GM19240 (cell line): Measurements from ENCODE around the gene DZIP3.
"Not testable (repeated sequence)": the region's sequence is repeated elsewhere in the genome, so short reads cannot be mapped to it uniquely, and the experiment has no call there.

ENCODE experiments used
- DNase-seq: peaks from one replicate; pipeline ENCODE4 v3.0.0; 2011; ENCODE audit warnings: low spot score; ENCODE audit not compliant: insufficient read length

DZIP3 gene

DNA sequence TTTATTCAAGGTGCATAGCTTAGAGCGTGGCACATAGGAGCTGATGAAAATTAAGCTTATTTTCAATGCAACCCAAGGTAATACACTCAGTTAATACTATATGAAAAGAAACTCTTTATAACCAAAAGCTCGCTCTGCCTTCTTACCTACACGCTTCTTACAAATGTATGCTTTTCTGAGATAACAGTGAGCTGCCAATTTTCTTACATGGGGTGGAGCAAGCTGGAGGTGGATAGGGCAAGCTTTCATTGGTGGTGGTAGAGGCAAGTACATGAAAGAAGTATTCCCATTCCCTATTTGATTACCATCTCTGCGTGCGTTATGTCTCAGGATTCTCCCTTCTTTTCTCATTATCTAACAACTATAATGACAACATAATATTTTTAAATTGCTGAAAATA is 8.9 kb downstream of the DZIP3 start:
- DNase-seq = no peak

DNA sequence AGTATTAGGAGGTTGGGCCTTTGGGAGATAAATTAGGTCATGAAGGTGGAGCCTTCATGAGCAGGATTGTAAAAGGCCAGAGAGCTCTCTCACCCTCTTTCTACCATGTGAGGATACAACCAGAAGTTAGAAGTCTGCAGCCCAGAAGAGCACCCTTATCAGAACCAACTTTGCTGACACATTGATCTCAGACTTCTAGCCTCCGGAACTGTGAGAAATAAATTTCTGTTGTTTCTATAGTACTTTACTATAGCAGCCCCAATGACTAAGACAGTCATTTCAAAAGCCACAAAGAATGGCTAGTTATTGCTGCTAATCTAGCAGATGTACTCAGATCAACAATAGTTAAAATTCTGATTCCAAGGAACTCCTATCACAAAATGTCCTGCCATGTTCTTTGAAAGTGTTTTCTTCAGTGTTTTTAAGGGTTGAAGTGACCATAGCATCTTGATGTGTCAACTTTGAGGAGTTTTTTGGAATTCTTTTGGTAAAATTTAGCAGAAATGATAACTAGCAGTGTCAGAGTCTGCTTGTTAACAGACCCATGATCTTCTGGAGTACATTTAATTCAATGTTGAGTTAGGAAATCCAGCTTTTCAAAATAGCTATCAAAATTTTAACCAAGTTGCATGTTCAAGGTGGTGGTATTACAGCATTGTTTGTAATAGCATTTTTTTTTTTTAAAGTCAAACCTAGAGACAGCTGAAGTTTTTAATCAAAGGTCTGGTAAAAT is 10.3 kb downstream of the DZIP3 start:
- no peak for DNase-seq

DNA sequence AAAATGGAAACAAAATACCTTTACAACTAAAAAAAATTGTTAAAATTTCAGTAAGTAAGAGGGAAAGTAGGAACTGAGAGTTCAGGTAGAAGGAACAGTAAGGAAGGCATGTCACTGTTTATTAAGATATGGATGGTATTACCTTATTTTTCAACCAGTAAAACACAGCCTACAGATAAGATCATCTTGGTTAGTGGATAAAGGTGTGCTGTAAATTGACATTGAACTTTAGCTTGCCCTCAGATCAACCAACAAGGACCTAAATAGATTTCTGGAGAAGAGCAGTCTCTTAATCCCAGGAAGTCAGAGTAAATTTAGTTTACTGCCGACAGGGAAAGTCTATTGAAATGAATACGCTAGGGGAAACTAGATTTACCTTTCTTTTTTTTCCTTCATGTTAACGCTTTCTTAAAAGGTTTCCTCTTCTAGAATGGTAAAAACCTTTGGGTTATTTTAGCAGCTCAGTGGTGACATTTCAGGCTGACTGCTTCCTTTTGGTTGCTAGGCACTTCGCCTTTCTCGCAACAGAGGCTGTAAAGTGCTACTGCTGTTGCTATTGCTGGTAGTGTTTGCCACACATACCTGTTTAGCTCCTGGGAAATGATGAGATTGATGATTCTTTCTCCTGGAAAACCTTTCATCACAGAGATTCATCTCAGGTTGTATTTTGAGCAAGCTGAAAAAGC is 12.9 kb downstream of the DZIP3 start:
- DNase-seq = no peak

DNA sequence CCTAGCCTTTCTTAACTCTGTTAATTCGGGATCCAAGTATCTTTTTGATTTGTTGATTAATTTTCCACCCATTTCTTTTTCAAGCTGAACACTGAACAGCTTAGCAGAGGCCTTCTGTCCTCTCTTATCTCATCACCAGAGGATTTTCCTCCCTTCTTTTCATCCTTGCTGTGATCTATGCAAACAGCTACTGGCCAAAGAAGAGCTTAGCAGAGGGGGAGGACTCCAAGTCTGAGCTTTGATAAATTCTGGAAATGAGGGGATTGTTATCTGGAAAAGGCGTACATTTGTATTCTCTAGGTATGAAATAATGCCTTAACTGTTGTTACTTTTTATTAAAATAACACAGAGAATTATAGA is 13.4 kb downstream of the DZIP3 start:
- no peak for DNase-seq

DNA sequence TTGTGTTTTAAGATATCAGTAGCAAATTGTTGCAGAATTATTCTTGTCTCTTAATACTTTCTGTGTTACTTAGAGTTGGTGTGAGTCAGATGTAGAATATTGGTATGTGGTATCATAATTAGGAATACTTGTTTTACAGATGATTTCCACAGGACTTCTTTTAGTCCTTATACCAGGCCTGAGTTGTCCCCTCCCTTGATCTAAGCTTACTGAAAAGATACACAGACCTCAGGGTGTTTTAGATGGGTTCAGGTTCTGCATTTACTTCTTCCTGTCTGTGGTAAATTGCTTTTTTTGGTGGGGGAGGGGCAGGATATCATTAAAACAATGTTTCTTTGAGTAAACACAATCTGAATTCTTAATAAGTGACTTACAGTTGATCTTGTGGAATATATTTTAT is 14.2 kb downstream of the DZIP3 start:
- no peak for DNase-seq

DNA sequence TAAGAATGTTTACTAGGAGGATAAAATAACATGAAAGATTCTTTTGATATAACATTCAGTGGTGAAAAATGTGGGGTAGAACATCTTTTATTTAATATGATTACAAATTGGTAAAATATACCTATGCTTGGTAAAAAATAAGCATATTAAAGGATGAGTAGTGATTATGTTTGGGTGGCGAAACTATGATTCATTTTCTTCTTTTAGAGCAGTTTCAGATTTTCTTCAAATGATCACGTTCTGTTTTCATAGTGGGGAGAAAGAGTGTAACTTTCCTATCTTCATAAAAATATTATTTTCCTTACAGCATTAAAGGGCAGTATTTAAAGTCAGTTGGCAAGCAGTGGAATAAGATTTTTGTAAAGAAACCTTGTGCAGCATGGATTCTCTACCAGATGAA is 15.5 kb downstream of the DZIP3 start:
- DNase-seq = no peak

DNA sequence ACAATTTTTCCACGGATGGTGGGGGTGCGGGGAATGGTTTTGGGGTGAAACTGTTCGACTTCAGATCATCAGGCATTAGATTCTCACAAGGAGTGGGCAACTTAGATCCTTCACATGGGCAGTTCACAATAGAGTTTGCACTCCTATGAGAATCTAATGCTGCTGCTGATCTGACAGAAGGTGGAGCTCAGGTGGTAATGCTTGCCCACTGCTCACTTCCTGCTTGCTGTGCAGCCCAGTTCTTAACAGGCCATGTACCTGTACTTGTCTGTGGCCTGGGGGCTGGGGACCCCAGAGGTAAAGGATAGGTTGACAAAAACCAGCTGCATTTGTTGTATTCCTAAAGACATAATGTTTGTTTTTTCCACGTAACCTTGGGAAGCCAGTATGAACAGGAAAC is 16.0 kb downstream of the DZIP3 start:
- no peak for DNase-seq

DNA sequence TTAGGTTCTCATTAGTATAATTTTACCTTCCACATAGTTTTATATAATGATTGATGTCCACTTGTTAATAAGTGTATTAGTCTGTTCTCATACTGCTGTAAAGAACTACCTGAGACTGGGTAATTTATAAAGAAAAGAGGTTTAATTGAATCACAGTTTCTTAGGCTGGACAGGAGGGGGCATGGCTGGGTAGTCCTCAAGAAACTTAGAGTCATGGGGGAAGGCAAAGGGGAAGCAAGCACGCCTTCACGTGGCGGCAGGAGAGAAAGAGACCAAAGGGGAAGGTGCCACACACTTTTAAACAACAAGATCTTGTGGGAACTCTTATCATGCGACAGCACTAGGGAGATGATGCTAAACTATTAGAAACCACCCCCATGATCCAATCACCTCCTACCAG is 19.2 kb downstream of the DZIP3 start:
- no peak for DNase-seq

DNA sequence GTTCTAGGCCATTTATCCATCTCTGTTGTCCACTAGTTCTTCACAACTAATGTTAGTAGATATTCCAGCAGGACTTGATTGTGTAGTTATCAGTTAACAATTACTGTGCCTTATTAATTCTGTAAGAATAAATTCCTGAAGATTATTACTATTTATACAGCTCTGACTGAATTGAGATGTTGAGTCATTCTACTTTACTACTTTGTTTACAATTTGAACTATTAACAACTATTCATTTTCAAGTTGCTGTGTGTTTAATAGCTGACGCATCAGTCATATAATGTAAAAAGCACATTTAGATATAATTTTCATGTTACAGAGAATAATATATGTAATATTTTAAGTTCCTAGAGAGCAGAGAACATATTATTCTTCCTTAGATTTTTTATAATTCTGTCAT is 21.1 kb downstream of the DZIP3 start:
- no peak for DNase-seq

DNA sequence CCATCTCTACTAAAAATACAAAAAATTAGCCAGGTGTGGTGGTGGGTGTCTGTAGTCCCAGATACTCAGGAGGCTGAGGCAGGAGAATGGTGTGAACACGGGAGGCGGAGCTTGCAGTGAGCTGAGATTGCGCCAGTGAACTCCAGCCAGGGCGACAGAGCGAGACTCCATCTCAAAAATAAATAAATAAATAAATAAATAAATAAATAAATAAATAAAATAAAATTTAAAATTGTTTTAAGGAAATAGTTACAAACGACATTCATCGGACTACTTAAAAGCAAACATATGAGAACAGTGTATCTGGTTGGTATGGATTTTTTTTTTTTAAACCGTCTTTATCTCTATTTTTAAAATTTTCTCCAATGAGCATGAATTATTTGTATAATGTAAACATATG is 26.6 kb downstream of the DZIP3 start:
- not testable (repeated sequence) for DNase-seq

DNA sequence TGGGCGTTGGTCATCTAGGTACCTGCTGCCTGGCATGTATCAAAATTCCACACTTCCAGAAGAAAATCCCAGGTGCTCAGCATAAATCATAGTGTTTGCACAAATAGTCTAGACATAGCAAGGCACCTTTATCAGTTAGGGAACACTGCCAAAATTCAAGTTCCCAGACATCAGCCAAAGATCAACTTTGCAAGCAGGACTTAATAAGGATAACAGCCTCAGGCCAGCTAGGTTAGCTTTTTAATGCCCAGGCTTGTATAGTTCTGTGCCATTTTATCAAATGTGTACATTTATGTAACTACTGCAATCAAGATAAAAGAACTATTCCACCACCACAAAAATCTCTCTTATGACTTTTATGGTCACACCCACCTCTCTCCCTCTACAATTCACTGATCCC is 30.7 kb downstream of the DZIP3 start:
- no peak for DNase-seq

DNA sequence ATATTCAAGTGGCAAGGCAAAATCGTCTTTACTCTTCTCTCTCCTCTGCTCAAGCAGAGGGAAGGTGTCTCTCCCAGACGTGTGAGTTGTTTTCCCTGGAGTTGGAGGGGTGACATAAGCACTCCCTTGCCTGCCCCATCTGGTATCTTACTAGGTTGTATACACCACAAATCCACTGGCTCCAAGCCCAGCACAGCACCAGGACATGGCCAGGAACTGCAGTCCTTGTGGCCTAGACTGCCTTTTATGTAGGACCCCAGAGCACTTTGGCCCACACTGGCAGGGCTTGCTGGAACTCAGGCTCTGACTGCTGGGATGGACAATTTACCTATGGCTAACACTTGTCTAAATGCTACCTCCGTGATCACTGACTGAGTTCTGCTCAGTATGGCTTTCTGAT is 34.0 kb downstream of the DZIP3 start:
- no peak for DNase-seq

DNA sequence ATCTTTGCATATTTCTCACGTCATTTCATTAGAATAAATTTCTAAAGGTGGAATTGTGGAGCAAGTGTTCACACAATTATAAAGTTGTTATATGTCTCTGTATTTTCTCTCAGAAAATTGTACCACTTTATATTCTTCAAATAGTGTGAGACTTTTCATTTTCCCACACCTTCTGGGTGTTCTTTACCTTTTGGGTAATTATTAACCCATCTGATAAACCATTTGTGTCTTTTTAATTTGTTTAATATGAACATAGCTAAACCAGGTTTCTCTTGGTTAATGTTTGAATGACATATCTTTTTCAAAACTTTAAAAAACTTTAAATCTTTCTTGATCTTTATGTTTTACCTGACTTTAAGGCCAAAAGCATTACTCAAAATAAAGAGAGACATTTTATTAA is 40.5 kb downstream of the DZIP3 start:
- no peak for DNase-seq

DNA sequence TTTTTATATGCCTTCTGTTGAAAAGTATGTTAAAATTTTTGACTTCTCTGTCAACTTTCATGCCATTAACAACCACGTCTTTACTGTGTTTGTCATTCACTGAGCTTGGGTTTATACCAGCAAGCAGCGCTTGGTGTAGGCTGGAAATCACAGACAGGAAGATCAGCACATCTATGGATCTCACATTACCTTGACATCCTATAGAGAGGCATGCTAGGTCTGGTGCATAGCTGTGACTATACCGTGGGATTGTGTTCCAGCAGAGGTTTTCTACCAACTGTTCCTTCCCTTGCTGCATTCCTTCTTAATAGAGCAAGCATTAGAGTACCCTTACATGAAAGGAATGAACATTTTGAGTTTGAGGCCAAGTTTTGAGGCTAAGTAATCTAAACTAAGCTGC is 53.0 kb downstream of the DZIP3 start:
- no peak for DNase-seq

DNA sequence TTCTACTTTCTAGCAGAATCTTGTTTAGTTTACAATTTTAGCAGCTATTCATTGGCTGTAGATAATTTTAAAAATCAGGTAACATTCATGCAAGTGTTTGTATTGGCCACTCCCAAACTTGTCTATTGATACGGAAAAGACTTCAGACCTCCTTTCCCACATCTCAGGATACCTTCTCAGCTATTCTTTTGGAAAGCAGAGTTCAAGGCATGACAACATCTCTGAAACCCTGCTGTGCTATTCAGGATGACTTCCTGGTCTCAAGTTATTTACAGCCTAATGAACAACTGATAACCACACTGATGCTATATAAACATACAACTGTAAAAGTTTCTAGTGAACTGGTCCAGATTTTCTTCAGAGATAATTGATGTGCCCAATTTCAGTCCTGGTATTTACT is 55.8 kb downstream of the DZIP3 start:
- DNase-seq = no peak

DNA sequence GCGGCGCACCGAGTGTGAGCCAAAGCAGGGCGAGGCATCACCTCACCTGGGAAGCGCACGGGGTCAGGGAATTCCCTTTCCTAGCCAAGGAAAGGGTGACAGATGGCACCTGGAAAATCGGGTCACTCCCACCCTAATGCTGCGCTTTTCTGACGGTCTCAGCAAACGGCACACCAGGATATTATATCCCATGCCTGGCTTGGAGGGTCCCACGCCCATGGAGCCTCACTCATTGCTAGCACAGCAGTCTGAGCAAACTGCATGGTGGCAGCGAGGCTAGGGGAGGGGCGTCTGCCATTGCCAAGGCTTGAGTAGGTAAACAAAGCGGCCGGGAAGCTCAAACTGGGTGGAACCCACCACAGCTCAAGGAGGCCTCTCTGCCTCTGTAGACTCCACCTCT is 66.1 kb downstream of the DZIP3 start:
- DNase-seq = not testable (repeated sequence)

DNA sequence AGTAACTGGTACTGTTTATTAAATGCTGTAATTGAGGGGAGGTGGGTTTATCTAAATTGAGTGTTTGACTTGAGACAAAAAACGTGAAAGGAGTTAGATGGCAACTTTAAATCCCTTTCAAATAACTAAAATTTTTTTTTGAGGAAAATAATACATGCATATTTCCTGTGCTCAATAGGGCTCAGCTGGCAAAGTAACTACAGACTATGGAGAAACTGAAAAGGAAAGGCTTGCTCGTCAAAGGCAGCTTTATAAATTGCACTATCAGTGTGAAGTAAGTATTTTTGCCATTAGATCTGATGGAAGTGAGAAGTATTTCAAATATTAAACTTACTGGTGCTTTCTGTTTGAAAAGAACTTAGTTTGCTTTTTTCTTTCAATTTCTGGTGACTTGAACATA is 72.2 kb downstream of the DZIP3 start:
- no peak for DNase-seq

DNA sequence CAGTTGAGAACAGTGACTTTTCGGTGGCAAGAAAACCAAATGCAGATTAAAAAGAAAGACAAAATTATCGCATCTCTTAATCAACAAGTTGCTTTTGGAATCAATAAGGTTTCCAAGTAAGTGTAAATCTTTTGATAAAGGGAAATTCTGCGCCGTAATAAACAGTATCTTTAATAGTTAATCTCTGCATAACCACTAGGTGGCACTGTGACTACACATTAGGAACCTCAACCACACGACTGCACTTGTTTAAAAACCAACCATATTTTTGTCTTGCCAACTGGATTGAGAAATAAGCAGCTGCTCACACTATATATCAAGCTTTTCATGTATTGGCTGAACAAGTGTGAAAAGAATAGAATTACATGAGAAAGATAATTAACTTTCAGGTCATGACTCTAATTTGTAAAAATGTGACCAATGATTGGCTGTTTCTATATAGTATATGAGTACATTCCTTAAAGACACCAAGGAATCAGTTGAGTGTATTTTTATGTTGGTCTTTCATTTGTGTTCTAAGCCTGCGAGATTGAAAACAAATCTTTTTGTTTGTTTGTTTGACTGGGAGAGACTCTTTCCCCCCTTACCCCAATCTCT is 72.7 kb downstream of the DZIP3 start:
- peak; percentile 8 for DNase-seq

DNA sequence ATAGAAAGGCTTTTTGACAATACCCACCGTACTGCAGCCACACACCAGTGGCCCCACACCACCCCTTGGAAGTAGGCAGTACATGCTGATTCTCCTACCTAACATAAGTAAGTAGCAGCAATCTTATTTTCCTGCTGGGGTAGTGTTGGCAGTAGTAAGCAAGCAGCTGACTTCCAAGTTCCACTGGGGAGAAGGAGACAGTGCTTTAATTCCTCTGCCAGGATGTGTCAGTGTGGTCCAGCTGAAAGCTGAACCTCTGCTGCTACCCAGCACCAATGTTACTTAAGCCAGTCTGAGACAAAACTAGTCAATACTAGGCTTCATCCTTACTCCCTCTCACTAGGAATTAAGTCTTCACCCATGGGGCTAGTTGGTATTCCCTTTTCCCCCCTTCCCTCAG is 74.7 kb downstream of the DZIP3 start:
- no peak for DNase-seq

DNA sequence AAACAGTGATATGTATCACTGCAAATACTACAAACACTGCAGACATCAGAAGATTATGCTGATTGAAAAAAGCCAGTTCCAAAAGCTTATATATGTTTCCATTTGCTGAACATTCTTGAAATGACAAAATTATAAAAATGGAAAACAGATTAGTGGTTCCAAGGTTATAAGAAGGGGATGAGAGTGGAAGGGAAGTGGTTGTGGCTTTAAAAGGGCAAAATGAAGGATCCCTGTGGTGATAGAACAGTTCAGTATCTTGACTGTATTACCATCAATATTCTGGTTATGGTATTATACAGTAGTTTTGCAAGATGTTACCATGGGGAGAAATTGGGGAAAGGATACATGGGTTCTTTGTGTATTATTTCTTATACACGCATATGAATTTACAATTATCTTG is 77.8 kb downstream of the DZIP3 start:
- DNase-seq = no peak

DNA sequence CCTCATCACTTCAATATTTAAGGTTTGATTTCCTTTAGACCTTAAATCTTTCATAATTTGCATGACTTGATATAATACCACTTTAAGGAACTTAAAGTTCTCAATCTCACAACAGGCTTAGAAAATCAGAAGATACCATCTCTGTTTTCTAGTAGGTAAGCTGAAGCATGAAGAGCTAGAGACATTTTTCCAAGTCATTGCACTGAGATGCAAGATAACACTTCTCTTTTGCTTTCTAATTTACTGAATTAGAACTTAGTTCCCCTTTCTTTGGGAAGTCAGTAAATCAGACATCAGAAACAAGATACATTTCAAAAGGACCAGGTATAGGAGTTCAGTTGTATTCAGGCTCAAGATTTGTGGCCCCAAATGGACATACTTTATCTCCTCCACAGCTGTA is 79.7 kb downstream of the DZIP3 start:
- DNase-seq = no peak

DNA sequence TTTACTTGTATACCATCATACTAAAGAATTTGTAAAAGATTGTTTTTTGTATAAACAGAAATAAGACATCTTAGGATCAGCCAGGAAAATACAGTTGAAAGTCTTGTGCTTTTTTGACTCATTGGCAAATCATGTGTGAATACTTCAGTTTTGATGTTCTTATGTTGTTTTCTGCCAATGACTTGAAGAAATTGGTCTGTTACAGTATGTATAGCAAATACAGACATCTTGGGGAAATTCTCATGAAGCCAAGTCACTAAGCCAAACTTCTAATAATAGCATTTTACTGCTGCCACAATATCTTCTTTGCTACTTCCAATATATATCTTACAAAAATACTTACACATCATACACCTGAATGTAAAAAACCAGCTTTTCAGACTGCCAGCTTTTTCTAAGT is 83.2 kb downstream of the DZIP3 start:
- no peak for DNase-seq
